IPS-15b (cell line): Measurements from ENCODE around the gene CDR2.
"Not testable (repeated sequence)": the region's sequence is repeated elsewhere in the genome, so short reads cannot be mapped to it uniquely, and the experiment has no call there.

ENCODE experiments used
- H3K27me3 ChIP-seq: one replicate; pipeline ENCODE4 v1.6.1; 2013; ENCODE audit warnings: low read length; ENCODE audit not compliant: control insufficient read depth, insufficient read depth
- H3K36me3 ChIP-seq: one replicate; pipeline ENCODE4 v1.6.1; 2013; ENCODE audit warnings: low read length; ENCODE audit not compliant: control insufficient read depth, insufficient read depth
- H3K4me1 ChIP-seq: one replicate; pipeline ENCODE4 v1.6.1; 2013; ENCODE audit warnings: mild to moderate bottlenecking, low read length; ENCODE audit not compliant: control insufficient read depth, insufficient read depth
- H3K4me3 ChIP-seq: one replicate; pipeline ENCODE4 v1.5.1; 2013; ENCODE audit warnings: low read depth, low read length
- H3K9ac ChIP-seq: one replicate; pipeline ENCODE4 v1.6.1; 2013; ENCODE audit warnings: low read depth, mild to moderate bottlenecking, low read length
- H3K9me3 ChIP-seq: one replicate; pipeline ENCODE4 v1.6.1; 2013; ENCODE audit warnings: mild to moderate bottlenecking, low read length; ENCODE audit not compliant: control insufficient read depth, insufficient read depth

The CDR2 gene

DNA sequence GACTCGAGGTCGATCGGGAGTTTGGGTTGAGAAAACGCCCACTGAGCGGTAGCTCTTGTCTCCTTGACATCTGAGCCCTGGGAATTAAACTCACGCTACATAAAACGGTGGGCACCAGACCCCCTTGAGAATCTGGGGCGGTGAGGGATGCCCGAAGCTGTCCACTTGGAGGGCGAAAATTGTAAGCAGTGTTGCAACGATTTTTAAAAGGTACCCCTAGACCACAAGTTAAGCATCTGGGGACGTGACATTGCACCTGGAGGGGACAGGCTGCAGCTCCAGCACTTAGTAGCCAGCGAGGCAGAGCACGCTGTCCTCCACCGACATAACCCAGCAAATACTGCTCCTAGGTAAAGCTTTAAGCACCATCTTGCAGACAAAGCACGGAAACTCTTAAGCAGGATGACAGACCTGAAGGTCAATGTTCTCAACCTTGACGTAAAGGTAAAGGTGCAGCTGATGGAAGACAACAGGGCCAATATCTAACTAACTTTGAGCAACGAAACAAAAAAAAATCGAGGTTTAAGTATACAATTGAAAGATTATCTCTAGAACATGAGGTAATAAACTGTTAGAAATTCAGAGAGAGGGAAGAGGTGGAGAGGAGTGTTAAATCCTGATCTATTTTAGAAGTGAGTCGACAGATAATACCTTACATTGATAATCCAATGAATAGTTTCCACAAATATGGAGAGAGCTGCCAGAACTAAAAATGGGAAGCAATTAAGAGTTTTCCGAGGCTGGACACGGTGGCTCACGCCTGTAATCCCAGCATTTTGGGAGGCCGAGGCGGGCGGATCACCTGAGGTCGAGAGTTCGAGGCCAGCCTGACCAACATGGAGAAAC, 921 bp upstream of the CDR2 start:
- H3K9me3 ChIP-seq = no peaks in the 10 kb centered on the region
- H3K4me3 ChIP-seq = peak overlapping the region; percentile 77
- H3K36me3 ChIP-seq = no peaks in the 10 kb centered on the region
- H3K9ac ChIP-seq = peak overlapping the region; percentile 13
- H3K4me1 ChIP-seq = peaks cover 5% of the 10 kb centered on the region
- H3K27me3 ChIP-seq = no peaks in the 10 kb centered on the region

DNA sequence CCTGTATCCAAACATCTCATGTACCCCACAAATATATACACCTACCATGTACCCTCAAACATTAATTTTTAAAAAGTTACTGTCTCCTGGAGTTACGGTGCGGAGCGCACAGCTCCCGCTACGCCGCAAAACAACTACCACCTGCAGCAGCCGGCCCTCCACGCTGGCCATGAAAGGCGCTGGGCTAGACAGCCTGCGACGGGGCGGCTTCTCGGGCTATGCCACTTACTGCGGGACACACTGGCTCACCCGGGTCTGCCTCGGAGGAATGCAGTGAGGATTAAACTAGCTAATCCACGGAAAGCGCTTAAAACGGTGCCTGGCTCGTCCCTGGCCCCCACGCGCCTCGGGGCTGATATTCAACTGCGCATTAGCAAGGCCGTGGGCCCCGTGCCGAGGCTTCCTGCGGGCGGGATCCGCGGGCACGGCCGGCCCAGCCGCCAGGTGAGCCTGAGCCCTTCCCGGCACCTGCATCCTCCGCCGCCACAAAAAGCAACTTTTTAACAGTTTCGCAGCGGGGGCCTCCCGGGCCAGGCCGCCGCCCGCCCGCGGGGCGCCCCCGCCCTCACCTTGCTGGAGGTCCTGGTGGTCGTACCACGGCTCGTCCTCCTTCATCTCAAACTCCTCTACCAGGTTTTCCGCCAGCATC, 633 bp downstream of the CDR2 start:
- Histone ChIP-seq H3K27me3 (no peaks in the 10 kb centered on the region), H3K9ac (peak overlapping the region; percentile 91), H3K9me3 (no peaks in the 10 kb centered on the region), H3K36me3 (no peaks in the 10 kb centered on the region), H3K4me1 (peaks cover 16% of the 10 kb centered on the region), H3K4me3 (peak overlapping the region; percentile 77)

DNA sequence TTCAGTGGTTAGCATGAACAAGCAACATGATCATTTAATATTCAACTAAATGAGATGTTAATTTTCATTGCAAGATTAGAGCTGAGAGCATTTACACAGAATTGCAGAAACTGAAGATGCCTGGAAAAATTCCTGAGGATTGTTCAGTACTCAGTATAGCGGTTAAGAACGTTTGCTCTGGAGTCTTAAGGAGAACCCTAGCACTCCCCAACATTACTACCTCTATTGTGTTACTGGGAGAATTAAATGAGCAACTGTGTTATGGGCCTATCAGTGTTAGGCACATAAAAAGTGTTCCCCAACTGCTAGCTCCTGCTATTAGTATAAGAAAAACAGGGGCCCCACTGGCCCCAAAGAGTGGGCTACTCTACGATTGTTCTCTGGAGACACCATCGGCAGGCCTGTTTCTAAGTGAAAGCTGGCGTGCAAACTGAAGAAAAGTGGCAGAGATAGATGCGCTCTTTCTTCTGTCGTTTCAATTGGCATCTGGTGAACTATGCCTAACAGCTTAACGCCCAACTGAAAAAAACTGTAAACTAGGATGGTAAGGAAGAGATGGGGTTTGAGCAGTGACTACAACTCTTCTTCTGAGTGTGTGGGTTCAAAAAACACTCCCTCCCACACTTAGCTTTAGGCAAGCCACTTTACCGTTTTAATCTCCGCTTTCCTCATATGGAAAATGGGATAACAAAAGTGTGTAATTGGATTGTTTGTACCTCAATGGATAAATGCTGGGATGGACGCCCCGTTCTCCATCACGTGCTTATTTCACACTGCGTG, 1.3 kb downstream of the CDR2 start:
- no peaks in the 10 kb centered on the region for H3K27me3 ChIP-seq
- no peaks in the 10 kb centered on the region for H3K9me3 ChIP-seq
- H3K4me3 ChIP-seq = peak overlapping the region; percentile 77
- H3K4me1 ChIP-seq = peaks cover 16% of the 10 kb centered on the region
- H3K36me3 ChIP-seq = no peaks in the 10 kb centered on the region
- peak overlapping the region; percentile 91 for H3K9ac ChIP-seq

DNA sequence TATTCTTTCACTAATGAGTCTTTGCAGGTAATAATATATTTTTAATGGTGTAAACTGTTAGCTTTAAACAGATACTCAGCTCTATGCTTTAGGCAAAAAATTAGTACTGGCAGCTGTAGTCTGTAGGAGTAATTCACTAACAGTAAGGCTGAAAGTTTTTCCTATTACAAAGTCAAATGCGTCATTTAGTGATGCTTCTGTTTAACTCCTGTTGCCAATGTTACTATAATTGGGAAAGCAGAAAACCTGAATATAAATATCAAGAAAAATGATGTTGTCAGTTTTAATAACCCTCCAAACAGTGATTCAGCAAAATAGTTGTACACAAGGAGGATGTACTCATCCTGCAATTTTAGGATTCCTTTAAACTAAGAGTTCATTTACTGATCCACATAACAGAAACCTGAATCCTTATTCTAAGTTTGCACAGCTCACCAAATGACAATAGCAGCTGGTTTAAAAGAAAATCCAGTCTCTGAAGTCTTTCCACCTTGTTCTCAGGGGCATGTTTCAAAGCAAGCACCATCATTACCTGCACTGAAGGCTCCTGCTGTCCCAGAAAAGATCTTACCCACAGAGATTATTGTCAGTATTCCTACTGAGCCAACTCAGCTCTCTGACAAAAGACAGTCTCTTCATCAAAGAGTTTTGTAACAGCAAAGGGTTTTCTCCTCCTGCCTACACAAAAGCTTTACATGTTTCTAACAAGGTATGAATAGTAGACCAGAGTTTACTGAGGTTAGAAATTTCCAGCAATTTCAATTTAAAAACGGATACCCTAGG, 4.2 kb downstream of the CDR2 start:
- peaks cover 19% of the 10 kb centered on the region for H3K4me1 ChIP-seq
- no peak overlapping the region for H3K4me3 ChIP-seq
- no peaks in the 10 kb centered on the region for H3K36me3 ChIP-seq
- H3K27me3 ChIP-seq = no peaks in the 10 kb centered on the region
- no peaks in the 10 kb centered on the region for H3K9me3 ChIP-seq
- H3K9ac ChIP-seq = no peak overlapping the region

DNA sequence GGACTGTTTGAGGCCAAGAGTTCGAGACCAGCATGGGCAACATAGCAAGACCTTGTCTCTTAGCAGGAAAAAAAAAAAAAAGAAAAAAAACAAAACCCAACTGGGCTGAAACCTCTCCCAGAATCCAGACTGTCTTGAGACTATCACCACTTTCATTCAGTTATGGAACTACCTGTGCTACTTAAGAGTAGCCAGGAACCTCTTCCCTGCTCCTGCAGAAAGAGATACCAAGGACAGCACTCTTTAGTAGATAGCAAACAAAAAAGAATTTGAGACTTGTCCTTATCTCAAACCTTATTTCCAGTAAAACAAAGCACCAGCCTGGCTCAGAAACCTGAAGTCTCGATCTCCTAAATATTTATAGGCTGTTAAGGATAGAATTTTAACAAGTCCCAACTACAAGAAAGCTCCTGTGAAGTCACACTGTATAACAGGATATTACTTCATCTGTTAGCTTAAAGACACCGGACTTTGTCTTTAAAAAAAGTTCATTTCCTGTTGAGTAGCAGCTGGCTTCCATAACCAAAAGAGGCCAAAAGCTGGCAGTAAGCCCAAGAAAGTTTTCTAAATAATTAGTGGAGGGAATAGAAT, 5.1 kb downstream of the CDR2 start:
- H3K9ac ChIP-seq = no peak overlapping the region
- no peaks in the 10 kb centered on the region for H3K27me3 ChIP-seq
- no peak overlapping the region for H3K4me3 ChIP-seq
- H3K36me3 ChIP-seq = peaks cover under 1% of the 10 kb centered on the region
- H3K4me1 ChIP-seq = peaks cover 19% of the 10 kb centered on the region
- no peaks in the 10 kb centered on the region for H3K9me3 ChIP-seq

DNA sequence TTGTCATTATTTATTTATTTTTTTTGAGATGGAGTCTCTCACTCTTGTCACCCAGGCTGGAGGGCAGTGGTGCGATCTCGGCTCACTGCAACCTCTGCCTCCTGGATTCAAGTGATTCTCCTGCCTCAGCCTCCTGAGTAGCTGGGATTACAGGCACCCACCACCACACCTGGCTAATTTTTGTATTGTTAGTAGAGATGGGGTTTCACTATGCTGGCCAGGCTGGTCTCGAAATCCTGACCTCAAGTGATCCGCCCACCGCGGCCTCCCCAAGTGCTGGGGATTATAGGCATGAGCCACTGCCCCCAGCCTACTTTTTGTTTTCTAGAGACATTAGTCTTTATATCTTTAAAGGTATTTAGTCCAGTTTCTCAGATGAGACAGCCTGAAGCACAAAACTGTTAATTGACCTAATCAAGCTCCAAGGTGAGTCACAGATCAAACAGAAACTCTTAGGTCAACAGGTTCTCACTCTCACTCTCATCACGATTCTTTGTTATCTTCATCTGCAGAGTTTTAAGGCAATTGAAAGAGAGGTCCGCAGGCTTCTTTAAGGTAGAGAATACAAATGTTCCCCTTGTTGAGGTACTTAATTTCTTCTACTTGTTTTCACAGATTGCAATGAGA, 6.1 kb downstream of the CDR2 start:
- not testable (repeated sequence) for H3K4me3 ChIP-seq, H3K36me3 ChIP-seq
- H3K4me1 ChIP-seq = peaks cover 19% of the 10 kb centered on the region

DNA sequence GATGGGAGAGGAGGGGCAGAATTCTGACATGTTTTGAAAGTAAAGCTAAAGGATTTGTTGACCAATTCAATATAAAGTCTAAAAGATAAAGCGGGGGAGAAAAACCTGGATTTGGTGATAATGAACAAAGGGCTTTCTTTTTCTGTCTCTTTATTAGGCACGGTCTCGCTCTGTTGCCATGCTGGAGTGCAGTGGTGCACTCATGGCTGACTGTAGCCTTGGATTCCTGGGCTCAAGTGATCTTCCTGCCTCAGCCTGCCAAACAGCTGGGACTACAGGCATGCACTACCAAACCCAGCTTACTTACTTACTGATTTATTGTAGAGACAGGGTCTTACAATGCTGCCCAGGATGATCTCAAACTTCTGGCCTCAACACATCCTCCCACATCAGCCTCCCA, 7.5 kb downstream of the CDR2 start:
- H3K27me3 ChIP-seq = no peaks in the 10 kb centered on the region
- no peak overlapping the region for H3K9ac ChIP-seq
- peaks cover 6% of the 10 kb centered on the region for H3K36me3 ChIP-seq
- peaks cover 19% of the 10 kb centered on the region for H3K4me1 ChIP-seq
- no peaks in the 10 kb centered on the region for H3K9me3 ChIP-seq
- H3K4me3 ChIP-seq = no peak overlapping the region

More for the DNA sequence above, 6.1 kb downstream of the CDR2 start:
- H3K27me3 ChIP-seq, H3K9me3 ChIP-seq, H3K9ac ChIP-seq: not testable (repeated sequence)

DNA sequence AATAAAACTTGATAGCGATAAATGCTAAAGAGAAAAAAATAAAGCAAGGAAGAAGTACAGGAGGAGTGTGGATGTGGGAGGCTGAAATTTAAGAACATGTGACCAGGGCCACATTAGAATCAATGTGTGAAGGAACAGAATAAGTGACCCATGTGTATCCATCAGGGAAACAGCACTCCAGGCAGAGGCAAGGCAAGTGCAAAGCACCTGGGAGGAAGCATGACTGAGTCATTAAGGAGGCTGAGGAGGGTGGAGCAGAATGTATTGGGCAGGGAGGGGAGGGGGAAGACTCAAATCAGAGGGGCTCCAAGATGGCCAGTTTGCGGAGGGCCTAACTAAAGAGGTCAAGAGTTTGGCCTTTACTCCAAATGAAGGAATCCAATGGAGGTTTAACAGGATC, 8.0 kb downstream of the CDR2 start:
- Histone ChIP-seq H3K9me3 (no peaks in the 10 kb centered on the region), H3K4me1 (peaks cover 19% of the 10 kb centered on the region), H3K4me3 (no peak overlapping the region), H3K36me3 (peaks cover 6% of the 10 kb centered on the region), H3K9ac (no peak overlapping the region), H3K27me3 (no peaks in the 10 kb centered on the region)

DNA sequence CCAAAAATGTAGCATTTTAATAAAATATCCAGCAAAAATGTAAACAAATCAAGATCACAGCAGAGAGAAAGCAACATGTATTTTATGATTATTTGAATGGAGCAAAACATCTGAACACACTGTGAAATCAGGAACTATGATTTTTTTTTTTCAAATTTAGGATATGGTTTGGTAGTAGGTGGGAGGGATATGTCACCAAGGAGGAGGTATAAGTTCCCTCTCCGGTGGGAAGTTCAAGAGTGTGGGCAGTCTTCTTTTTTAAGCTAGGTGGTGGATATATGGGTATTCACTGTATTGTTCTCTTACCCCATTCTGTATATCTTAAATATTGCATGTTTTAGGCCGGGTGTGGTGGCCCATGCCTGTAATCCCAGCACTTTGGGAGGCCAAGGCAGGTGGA, 10.2 kb downstream of the CDR2 start:
- no peaks in the 10 kb centered on the region for H3K27me3 ChIP-seq
- H3K9ac ChIP-seq = no peak overlapping the region
- no peaks in the 10 kb centered on the region for H3K9me3 ChIP-seq
- H3K4me3 ChIP-seq = no peak overlapping the region
- H3K4me1 ChIP-seq = peaks cover 3% of the 10 kb centered on the region
- peaks cover 6% of the 10 kb centered on the region for H3K36me3 ChIP-seq

DNA sequence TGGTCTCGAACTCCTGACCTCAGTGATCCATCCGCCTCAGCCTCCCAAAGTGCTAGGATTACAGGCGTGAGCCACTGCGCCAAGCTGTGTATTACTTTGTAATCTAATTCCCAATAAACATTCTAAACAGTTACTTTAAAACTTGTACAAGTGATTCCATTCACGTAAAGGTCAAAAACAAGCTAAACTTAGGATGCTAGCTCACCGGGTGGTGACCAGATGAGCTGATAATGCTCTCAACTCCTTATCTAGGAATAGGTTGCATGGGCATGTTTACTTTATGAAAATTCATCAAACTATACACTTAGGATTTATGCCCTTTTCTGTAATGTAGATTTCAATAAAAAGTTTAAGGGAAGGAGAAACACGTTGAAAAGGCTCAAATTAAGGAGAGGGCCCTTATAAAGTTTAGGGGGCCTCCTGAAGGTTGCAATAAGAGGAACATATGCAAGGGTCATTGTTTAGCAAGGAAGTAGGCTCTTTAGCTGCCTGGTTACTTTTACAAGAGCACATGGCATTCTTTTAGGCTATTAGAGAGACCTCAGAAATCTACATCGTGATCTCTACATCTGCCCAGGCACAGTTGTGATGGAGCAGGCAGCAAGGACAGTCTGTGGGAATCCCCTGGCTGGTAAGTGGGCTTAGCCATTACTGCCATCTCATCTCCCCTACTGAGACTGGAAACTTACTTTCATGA, 13.3 kb downstream of the CDR2 start:
- Histone ChIP-seq H3K27me3 (no peaks in the 10 kb centered on the region), H3K9me3 (no peaks in the 10 kb centered on the region), H3K4me3 (no peak overlapping the region), H3K36me3 (peaks cover 6% of the 10 kb centered on the region), H3K4me1 (peaks cover 5% of the 10 kb centered on the region), H3K9ac (no peak overlapping the region)
